Esophagus muscularis mucosa (tissue), 4 donors: ENCODE data around the gene ALS2CL. TPM values are rescaled to one million over a fixed set of nuclear protein-coding genes. Genes with fewer than 3 reads are reported as not detected.

Experiments used
- DNase-seq: peaks from one replicate; pipeline ENCODE4 v3.0.0-alpha.2; 2017; ENCODE audit errors: extremely low spot score
- H3K27ac ChIP-seq, 4 donors: fragments of 200-600 bp; sonication (generic); replicated peaks in 1 of 4; 1 replicate in 3 of 4; 2 replicates in 1 of 4; pipeline ENCODE4 v1.5.1; 2016 to 2019; ENCODE audit warnings: mild to moderate bottlenecking in 1 of 4
- H3K27me3 ChIP-seq, 4 donors: fragments of 200-600 bp; sonication (generic); one replicate each; pipeline versions ENCODE4 v1.5.1 to v1.6.0; 2016 to 2019
- H3K36me3 ChIP-seq, 4 donors: fragments of 200-600 bp; sonication (generic); one replicate each; pipeline ENCODE4 v1.5.1; 2016 to 2019
- H3K4me1 ChIP-seq, 4 donors: fragments of 200-600 bp; sonication (generic); one replicate each; pipeline ENCODE4 v1.5.1; 2016 to 2019
- H3K4me3 ChIP-seq, 4 donors: fragments of 200-600 bp; sonication (generic); 1 replicate in 2 of 4; 2 replicates in 2 of 4; pipeline ENCODE4 v1.5.1; 2016 to 2019; ENCODE audit warnings: mild to moderate bottlenecking in 4 of 4, moderate library complexity in 1 of 4
- H3K9me3 ChIP-seq, 4 donors: fragments of 200-600 bp; sonication (generic); 1 replicate in 3 of 4; 2 replicates in 1 of 4; pipeline ENCODE4 v1.5.1; 2016 to 2019
- EP300 ChIP-seq: sonication (generic); formaldehyde crosslinking; IDR thresholded peaks from one replicate; pipeline ENCODE4 v1.6.1; 2017; ENCODE audit warnings: antibody characterized with exemption
- POLR2A ChIP-seq: fragments of 450-650 bp; IDR thresholded peaks from one replicate; pipeline ENCODE4 v1.6.1; 2017; ENCODE audit warnings: antibody characterized with exemption, moderate library complexity, mild to moderate bottlenecking, low read depth
- POLR2AphosphoS5 ChIP-seq, 2 donors: sonication (generic); formaldehyde crosslinking; IDR thresholded peaks; one replicate each; pipeline ENCODE4 v1.6.1; 2017; ENCODE audit warnings: antibody characterized with exemption in 2 of 2
- WGBS: methylation state at CpG from one replicate; pipeline ENCODE4 v1.1.5; 2018; 5-methylcytosine and 5-hydroxymethylcytosine counted together
- intact Hi-C: fragments of 100-400 bp; cut with DNase I; formaldehyde crosslinking; loops from one replicate; pipeline ENCODE4 v1.15.1; 2023
- total RNA-seq, 4 donors: library from RNA; depleted of rRNA; stranded (reverse); fragments of >200 nt; gene quantifications; one replicate each; pipeline versions ENCODE4 v1.1.0 to v1.2.1, GENCODE V29; 2016
- TF ChIP-seq, protein P1 (sequence below), 3 experiments: fragments of 200-600 bp in 2 of 3; fragments of 450-650 bp in 1 of 3; sonication (generic) in 2 of 3; IDR thresholded peaks; one replicate each; pipeline ENCODE4 v1.5.1; 2017 to 2019; ENCODE audit warnings: antibody characterized with exemption in 3 of 3, mild to moderate bottlenecking in 2 of 3, moderate library complexity in 1 of 3

The ALS2CL gene
- total RNA-seq, 4 donors from 2014 or later, result 3.3 to 11.8 (median 10.8) TPM

DNA sequence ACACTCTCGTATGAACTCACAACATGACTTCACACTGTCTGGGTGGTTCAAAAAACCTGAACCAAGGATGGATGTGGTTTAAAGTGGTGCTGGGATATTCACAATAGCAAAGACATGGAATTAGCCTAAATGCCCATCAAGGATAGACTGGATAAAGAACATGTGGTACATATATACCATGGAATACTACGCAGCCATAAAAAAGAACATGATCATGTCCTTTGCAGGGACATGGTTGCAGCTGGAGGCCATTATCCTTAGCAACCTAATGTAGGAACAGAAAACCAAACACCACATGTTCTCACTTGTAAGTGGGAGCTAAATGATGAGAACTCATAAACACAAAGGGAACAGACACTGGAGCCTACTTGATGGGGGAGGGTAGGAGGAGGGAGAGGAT is 27.5 kb upstream of the ALS2CL start:
- no peaks in the 10 kb centered on the region for H3K9me3 ChIP-seq
- no peak for DNase-seq
- no peaks in the 10 kb centered on the region for H3K36me3 ChIP-seq
- WGBS, result 67% methylated on average over 2 of the region's 2 CpGs
- H3K27me3 ChIP-seq, result peaks cover 0 to 42% (median 4%) of the 10 kb centered on the region in 4 donors
- intact Hi-C loops, result no loop called here
- H3K4me3 ChIP-seq, result no peak overlapping the region
- H3K4me1 ChIP-seq, result peaks cover 0 to 13% (median 0%) of the 10 kb centered on the region in 4 donors
- TF ChIP-seq POLR2A, result no peak
- TF ChIP-seq POLR2AphosphoS5 (IDR thresholded peaks at IDR 0.05), result no peak
- TF ChIP-seq EP300, result no peak
- TF ChIP-seq, protein P1, sequence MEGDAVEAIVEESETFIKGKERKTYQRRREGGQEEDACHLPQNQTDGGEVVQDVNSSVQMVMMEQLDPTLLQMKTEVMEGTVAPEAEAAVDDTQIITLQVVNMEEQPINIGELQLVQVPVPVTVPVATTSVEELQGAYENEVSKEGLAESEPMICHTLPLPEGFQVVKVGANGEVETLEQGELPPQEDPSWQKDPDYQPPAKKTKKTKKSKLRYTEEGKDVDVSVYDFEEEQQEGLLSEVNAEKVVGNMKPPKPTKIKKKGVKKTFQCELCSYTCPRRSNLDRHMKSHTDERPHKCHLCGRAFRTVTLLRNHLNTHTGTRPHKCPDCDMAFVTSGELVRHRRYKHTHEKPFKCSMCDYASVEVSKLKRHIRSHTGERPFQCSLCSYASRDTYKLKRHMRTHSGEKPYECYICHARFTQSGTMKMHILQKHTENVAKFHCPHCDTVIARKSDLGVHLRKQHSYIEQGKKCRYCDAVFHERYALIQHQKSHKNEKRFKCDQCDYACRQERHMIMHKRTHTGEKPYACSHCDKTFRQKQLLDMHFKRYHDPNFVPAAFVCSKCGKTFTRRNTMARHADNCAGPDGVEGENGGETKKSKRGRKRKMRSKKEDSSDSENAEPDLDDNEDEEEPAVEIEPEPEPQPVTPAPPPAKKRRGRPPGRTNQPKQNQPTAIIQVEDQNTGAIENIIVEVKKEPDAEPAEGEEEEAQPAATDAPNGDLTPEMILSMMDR (IDR thresholded peaks at IDR 0.05), result no peak
- H3K27ac ChIP-seq, result no peak overlapping the region

DNA sequence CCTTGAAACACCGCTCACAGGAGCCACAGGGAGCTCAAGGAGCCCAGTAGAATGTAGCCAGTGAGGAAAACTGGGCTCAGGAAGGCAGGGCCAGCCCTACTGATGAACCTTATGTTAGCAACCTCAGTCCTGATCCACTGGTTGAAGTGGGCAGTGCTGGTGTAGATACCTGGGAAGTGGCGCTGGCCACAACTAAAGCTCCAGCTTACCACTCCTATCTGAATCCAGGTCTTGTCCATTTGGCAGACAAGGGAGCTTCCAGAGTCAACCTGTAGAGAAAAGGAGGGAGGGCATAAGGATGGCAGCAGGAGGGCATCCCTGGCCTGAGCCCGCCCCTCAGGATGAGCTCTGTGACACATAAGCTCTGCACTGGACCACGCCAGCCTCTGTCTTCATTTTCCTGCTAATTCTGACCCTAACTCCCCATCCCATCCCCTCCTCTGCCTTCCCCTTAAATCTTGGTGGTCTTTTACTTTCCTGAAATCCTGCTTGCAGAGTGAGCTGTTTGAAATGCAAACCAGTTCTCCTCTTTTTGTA is 26.3 kb upstream of the ALS2CL start:
- no peak overlapping the region for H3K4me3 ChIP-seq
- peak; percentile 89 for DNase-seq
- peaks cover 0 to 7% (median 0%) of the 10 kb centered on the region in 4 donors for H3K4me1 ChIP-seq
- H3K27ac ChIP-seq, result no peak overlapping the region
- 86% methylated on average over 4 of the region's 4 CpGs for WGBS
- no peaks in the 10 kb centered on the region for H3K36me3 ChIP-seq
- H3K9me3 ChIP-seq, result no peaks in the 10 kb centered on the region
- H3K27me3 ChIP-seq, result peaks cover 0 to 42% (median 4%) of the 10 kb centered on the region in 4 donors
- intact Hi-C loops, result no loop called here
- TF ChIP-seq POLR2A (no peak), POLR2AphosphoS5 (IDR thresholded peaks at IDR 0.05) (no peak), EP300 (no peak)
- TF ChIP-seq, protein P1 (IDR thresholded peaks at IDR 0.05), result no peak

DNA sequence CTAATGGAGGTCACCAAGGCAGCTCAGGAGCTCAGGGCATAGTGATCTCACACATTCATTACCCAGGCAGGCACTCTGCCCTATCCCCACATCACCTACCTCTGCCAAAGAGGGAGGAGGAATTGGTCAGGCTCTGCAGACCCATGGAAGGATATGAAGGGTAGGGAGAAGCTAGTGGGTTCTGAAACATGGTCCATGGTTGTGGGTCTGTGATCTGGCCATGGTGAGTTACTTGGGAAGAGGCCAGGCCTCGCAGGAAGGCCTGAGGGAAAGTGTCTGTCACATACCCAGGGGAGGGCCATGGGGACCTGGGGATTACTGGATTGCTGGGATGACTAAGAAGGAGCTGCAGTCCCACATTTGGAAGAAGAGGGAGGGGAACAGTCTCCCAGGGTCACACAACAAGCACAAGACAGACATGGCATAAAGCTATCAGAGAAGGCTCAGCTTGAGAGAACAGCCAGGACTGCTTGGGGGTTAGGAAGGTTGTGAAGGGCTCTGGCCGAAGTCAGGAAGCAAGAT is 25.6 kb upstream of the ALS2CL start:
- DNase-seq, result peak; percentile 88
- peaks cover 0 to 7% (median 0%) of the 10 kb centered on the region in 4 donors for H3K4me1 ChIP-seq
- intact Hi-C loops, result no loop called here

DNA sequence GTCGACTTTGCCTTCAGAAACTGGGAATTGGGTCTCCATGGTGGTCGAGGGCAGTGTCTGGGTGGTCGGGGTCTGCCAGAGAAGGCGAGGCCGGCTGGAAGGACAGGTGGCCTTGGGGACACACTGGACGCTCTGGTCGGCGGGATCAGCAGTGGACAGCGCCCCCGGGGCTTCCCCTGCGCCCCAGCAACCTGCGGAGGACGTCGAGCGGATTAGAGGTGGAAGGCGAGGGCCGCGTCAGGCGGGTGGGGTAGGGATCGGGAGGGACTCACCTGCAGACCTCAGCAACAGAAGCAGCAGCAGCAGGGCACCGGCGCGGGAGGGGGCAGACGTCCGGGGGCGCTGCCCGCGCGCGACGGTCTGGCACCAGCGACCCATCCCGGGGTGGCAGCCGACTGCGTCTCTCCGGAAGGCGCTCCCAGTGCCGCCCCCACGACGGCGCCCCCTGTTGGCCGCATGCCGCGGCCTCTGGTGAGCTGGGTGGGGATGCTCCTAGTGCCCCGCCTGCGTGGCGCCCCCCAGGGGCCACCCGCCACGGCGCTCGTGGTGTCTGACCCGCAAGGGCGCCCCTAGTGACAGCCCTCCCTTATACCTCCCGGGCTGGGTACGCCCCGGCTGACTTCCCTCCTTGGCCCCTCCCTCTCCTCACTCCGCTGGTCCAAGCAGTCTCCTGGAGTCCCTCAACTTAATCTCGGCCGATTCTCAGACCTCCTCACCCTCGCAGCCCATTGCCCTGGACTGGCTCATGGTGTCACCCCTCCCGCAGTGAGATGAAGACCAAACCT is 24.2 kb upstream of the ALS2CL start, which contains the start of gene PRSS50:
PRSS50 (minus strand) TSS at position 423 of the 785 bp plus-strand sequence; CDS start at position 378, 45 bp downstream.
- H3K4me3 ChIP-seq, result no peak within 1 kb of the TSS
- intact Hi-C loops, result no loop called here
- no peak within 1 kb of the TSS for H3K27ac ChIP-seq
- 49% methylated on average over 23 of the region's 61 CpGs for WGBS
- no peak for TF ChIP-seq EP300
- TF ChIP-seq, protein P1 (IDR thresholded peaks at IDR 0.05), result peak in 1 of 3 experiments; percentile 17
- TF ChIP-seq POLR2A, result no peak
- no peak for TF ChIP-seq POLR2AphosphoS5 (IDR thresholded peaks at IDR 0.05)
- peak; percentile 17 for DNase-seq
- peaks cover 0 to 7% (median 0%) of the 10 kb centered on the region in 4 donors for H3K4me1 ChIP-seq
- H3K27me3 ChIP-seq, result peaks cover 0 to 42% (median 4%) of the 10 kb centered on the region in 4 donors
- no peaks in the 10 kb centered on the region for H3K9me3 ChIP-seq
- no peaks in the 10 kb centered on the region for H3K36me3 ChIP-seq

More for the DNA sequence above, 25.6 kb upstream of the ALS2CL start:
- Histone ChIP-seq H3K27me3 (peaks cover 0 to 42% (median 4%) of the 10 kb centered on the region in 4 donors), H3K27ac (no peak overlapping the region), H3K9me3 (no peaks in the 10 kb centered on the region), H3K36me3 (no peaks in the 10 kb centered on the region), H3K4me3 (no peak overlapping the region)
- WGBS, result 87% methylated on average over 2 of the region's 2 CpGs
- TF ChIP-seq POLR2AphosphoS5 (IDR thresholded peaks at IDR 0.05) (no peak), EP300 (no peak), POLR2A (no peak)
- TF ChIP-seq, protein P1 (IDR thresholded peaks at IDR 0.05), result no peak
